OCI-LY7 (cell line): ENCODE measurements around the gene EXOC4. TPM values are rescaled to one million over a fixed set of nuclear protein-coding genes. Genes with fewer than 3 reads are reported as not detected.

ENCODE experiments used
- BruUV-seq: library from RNA; stranded (reverse); fragments of 400-500 nt; replicated peaks from 2 replicates; lab custom pipeline; 2021; lab: Mats Ljungman, UMichigan
- CTCF ChIA-PET: fragments of 300-600 bp; sonication (Branson Sonifier 250); formaldehyde crosslinking; loops from one replicate; lab custom pipeline; 2022; ENCODE audit warnings: antibody characterized with exemption; ENCODE audit not compliant: unreplicated experiment; lab: Charles Lee
- POLR2A ChIA-PET: fragments of 300-600 bp; sonication (Branson Sonifier 250); formaldehyde crosslinking; loops from one replicate; lab custom pipeline; 2022; ENCODE audit warnings: antibody characterized with exemption; lab: Charles Lee
- DNase-seq: peaks from one replicate; pipeline ENCODE4 v3.0.0-alpha.2; 2015; ENCODE audit warnings: low spot score
- H2AFZ ChIP-seq: fragments of 200-600 bp; sonication (generic), shearing (Covaris generic); 2 replicates; pipeline ENCODE4 v1.6.1; 2014; ENCODE audit warnings: mild to moderate bottlenecking, antibody characterized with exemption, low read length, moderate library complexity
- H3K27ac ChIP-seq: fragments of 200-600 bp; sonication (generic); 2 replicates; pipeline ENCODE4 v1.5.1; 2014; ENCODE audit warnings: mixed run types, low read depth, mild to moderate bottlenecking, moderate library complexity, low read length, inconsistent platforms; ENCODE audit not compliant: poor library complexity, severe bottlenecking
- H3K36me3 ChIP-seq: fragments of 200-600 bp; sonication (generic); 2 replicates; pipeline ENCODE4 v1.6.1; 2014; ENCODE audit warnings: mild to moderate bottlenecking, antibody characterized with exemption, low read length, moderate library complexity, mixed read lengths; ENCODE audit not compliant: insufficient read depth
- H3K4me1 ChIP-seq: fragments of 200-600 bp; sonication (generic); 2 replicates; pipeline ENCODE4 v1.5.1; 2014; ENCODE audit warnings: mild to moderate bottlenecking, low read length; ENCODE audit not compliant: insufficient read depth, poor library complexity, severe bottlenecking
- H3K4me2 ChIP-seq: fragments of 200-600 bp; sonication (generic); 2 replicates; pipeline ENCODE4 v1.6.1; 2014; ENCODE audit warnings: mild to moderate bottlenecking, low read length
- H3K4me3 ChIP-seq: fragments of 200-600 bp; sonication (generic); 2 replicates; pipeline ENCODE4 v1.5.1; 2014; ENCODE audit warnings: mild to moderate bottlenecking, low read depth, low read length; ENCODE audit not compliant: poor library complexity, severe bottlenecking
- H3K79me2 ChIP-seq: fragments of 200-600 bp; sonication (generic); 2 replicates; pipeline ENCODE4 v1.6.1; 2016; ENCODE audit warnings: low read depth, mild to moderate bottlenecking, low read length, moderate library complexity, mixed read lengths; ENCODE audit not compliant: insufficient read depth
- H3K9me2 ChIP-seq: fragments of 200-600 bp; sonication (generic); 2 replicates; pipeline ENCODE4 v1.6.1; 2016; ENCODE audit warnings: mild to moderate bottlenecking, low read length, mixed read lengths; ENCODE audit not compliant: insufficient read depth
- H3K9me3 ChIP-seq: fragments of 200-600 bp; sonication (generic); 2 replicates; pipeline ENCODE4 v1.6.1; 2014; ENCODE audit warnings: mild to moderate bottlenecking, mixed run types, low read length, mixed read lengths
- H4K20me1 ChIP-seq: fragments of 200-600 bp; sonication (generic); 2 replicates; pipeline ENCODE4 v1.6.1; 2014; ENCODE audit warnings: mild to moderate bottlenecking, antibody characterized with exemption, low read length, moderate library complexity, mixed read lengths; ENCODE audit not compliant: insufficient read depth
- CTCF ChIP-seq: fragments of 200-600 bp; sonication (generic); conservative IDR thresholded peaks from 2 replicates; pipeline ENCODE4 v1.5.1; 2014; ENCODE audit warnings: mild to moderate bottlenecking, antibody characterized with exemption, low read length, moderate library complexity, mixed read lengths
- EZH2phosphoT487 ChIP-seq: fragments of 200-600 bp; sonication (generic); IDR thresholded peaks from 2 replicates; pipeline ENCODE4 v1.6.1; 2018; ENCODE audit warnings: low read depth, borderline replicate concordance, mild to moderate bottlenecking, mixed run types, antibody characterized with exemption, low read length, moderate library complexity, mixed read lengths
- intact Hi-C: fragments of 100-400 bp; cut with micrococcal nuclease; formaldehyde crosslinking; loops from one replicate; pipeline ENCODE4 v1.10.0; 2022; ENCODE audit not compliant: unreplicated experiment
- total RNA-seq, 2 experiments: library from RNA; depleted of rRNA in 1 of 2; stranded (reverse); fragments of >200 nt in 1 of 2; shearing (Covaris generic) in 1 of 2; gene quantifications; 2 replicates each; pipeline ENCODE4 v1.2.3, GENCODE V29; 2014 to 2022

The EXOC4 gene
- total RNA-seq, 2 experiments from 2014 or later: 75.1 to 93.2 TPM

DNA sequence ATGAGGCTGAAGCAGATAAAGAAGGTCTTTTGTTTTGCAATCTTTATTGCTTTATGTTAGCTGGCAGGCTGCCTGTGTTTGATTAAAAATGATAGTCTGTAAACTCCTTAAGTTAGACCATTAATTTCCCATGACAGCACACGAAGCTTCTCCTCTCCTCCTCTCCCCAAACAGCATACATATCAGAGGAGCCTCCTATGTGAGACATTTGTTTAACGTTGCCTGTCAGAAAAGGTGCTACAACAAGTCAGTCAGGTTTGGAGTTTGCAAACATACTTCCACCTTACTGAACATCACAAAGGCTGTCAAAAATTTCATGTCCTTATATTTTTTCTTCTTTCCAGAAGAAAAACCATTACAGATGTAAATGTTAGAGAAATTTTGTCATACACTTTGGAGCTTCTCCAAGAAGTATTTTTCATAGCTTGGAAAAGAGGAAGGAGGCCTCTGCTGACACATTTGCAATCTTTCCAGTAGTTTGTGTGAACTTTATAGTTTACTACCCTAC, 393.1 kb downstream of the EXOC4 start:
- Histone ChIP-seq H3K4me1 (no peaks in the 10 kb centered on the region), H3K79me2 (no peaks in the 10 kb centered on the region), H3K36me3 (no peaks in the 10 kb centered on the region), H3K9me2 (no peaks in the 10 kb centered on the region), H3K9me3 (no peaks in the 10 kb centered on the region), H2AFZ (no peak overlapping the region), H3K4me2 (no peak overlapping the region), H4K20me1 (no peaks in the 10 kb centered on the region; the same call in 1 of the 2 replicates), H3K4me3 (no peak overlapping the region), H3K27ac (no peak overlapping the region)
- TF ChIP-seq CTCF (no peak), EZH2phosphoT487 (no peak)
- BruUV-seq: no TSS peak
- no peak for DNase-seq
- intact Hi-C loops: no loop called here
- ChIA-PET POLR2A (no interaction called here), CTCF (no interaction called here)

GRCh38 chr7:133646472-133647315, 393.8 kb downstream of the EXOC4 start:
- TF ChIP-seq CTCF: no peak

DNA sequence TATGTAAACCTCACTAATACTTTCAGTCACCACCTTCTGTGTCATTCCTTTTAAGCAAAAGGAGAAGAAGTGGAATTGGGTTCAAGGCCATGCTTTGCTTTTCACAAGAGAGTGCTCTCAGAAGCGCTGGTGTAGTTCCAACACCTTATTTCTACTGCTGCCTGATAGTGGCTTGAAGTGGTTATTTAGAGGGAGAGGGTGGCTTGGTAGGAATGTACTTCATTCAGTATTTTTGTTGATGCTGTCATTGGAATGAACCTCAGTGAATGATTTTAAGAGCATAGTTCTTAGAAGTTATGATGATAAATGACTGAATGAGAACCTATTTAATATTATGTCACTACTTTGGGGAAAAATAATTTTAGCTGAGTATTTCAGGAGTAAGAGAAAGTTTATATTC, 396.7 kb downstream of the EXOC4 start:
- POLR2A ChIA-PET: interaction anchor here (0.7 kb wide), 1 partner anchor 11 kb away, joined by 3 read pairs; no protein-coding TSS in a partner anchor
- Histone ChIP-seq H3K27ac (no peak overlapping the region), H4K20me1 (no peaks in the 10 kb centered on the region), H3K9me2 (no peaks in the 10 kb centered on the region), H3K36me3 (no peaks in the 10 kb centered on the region), H3K9me3 (no peaks in the 10 kb centered on the region), H2AFZ (no peak overlapping the region), H3K4me3 (no peak overlapping the region), H3K4me1 (no peaks in the 10 kb centered on the region), H3K4me2 (no peak overlapping the region), H3K79me2 (no peaks in the 10 kb centered on the region)
- DNase-seq: no peak
- CTCF ChIA-PET: no interaction called here
- BruUV-seq: no TSS peak
- TF ChIP-seq CTCF (no peak), EZH2phosphoT487 (no peak)
- intact Hi-C loops: no loop called here

More at GRCh38 chr7:133646472-133647315, 393.8 kb downstream of the EXOC4 start:
- Histone ChIP-seq H3K4me1 (no peaks in the 10 kb centered on the region), H3K79me2 (no peaks in the 10 kb centered on the region), H4K20me1 (no peaks in the 10 kb centered on the region), H3K4me3 (no peak overlapping the region), H2AFZ (no peak overlapping the region), H3K9me2 (no peaks in the 10 kb centered on the region), H3K36me3 (no peaks in the 10 kb centered on the region), H3K9me3 (no peaks in the 10 kb centered on the region), H3K27ac (no peak overlapping the region), H3K4me2 (no peak overlapping the region)
- ChIA-PET CTCF (no interaction called here), POLR2A (interaction anchor here (1.0 kb wide), 2 partner anchors 9 to 10 kb away, joined by 3 read pairs; no protein-coding TSS in a partner anchor)
- DNase-seq: no peak
- BruUV-seq: no TSS peak
- intact Hi-C loops: no loop called here
